ENCODE measurements around the gene LTBP1. TPM values are rescaled to one million over a fixed set of nuclear protein-coding genes. Genes with fewer than 3 reads are reported as not detected.
A peak's percentile ranks its signal among the peaks of the same experiment; 100 is the strongest.

Gene LTBP1
- total RNA-seq, 2 donors from 2014 or later: 0.39 to 0.41 TPM

DNA sequence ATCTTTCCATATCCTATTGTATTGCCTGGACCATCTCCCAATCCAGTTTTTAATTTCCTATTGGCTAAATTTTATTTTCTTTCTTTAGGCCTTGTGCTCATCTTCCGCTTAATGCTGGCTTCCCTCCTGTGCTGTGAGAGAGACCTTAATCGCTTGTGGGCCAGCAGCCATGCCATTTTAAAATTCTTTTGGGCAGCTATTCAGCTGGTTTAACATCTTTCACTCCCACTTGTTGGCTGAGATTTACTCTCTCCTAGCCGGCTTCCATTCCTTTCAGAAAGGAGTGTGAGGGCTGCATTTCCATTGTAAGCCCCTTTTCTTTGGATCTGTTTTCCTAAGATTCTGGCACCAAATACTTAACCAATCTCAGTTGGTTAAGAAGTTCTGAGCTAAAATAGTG lies 388.8 kb downstream of the LTBP1 start:
- H3K27ac Mint-ChIP-seq: no peak overlapping the region
- ATAC-seq (no peak), DNase-seq (ENCODE audit: low spot score in 2 of 2) (no peak)
- H3K36me3 Mint-ChIP-seq: no peaks in the 10 kb centered on the region
- H3K9me3 Mint-ChIP-seq: peaks cover 0 to 14% of the 10 kb centered on the region in 2 donors

DNA sequence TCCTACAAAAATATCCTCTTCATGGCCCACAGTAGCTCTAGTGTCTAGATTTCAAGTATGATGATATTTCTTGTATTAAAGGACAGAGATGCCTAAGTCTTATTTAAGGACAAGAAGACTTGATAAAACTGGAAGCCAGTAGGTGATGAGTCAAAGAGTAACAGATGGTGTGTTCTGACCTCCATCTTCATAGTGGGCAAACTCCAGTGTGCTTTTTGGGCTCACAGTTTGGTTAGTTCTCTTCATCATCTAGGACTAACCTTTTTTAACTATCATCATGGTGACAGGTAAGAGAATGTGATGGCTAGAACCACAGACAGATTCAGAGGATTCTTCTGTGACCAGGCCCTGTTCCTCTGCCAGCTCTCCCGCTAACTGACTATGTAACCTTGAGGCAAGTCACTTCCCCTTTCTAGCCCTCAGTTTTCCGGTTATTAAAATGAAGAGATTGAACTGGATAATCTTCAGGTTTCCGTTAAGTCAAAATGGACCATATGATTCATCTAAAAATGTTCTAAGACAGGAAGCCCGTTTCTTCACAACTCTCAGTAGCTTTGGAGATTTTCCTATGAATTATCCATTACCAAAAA lies 389.4 kb downstream of the LTBP1 start:
- ATAC-seq (peak; percentile 59 to 68), DNase-seq (ENCODE audit: low spot score in 2 of 2) (no peak)
- H3K27ac Mint-ChIP-seq: no peak overlapping the region

DNA sequence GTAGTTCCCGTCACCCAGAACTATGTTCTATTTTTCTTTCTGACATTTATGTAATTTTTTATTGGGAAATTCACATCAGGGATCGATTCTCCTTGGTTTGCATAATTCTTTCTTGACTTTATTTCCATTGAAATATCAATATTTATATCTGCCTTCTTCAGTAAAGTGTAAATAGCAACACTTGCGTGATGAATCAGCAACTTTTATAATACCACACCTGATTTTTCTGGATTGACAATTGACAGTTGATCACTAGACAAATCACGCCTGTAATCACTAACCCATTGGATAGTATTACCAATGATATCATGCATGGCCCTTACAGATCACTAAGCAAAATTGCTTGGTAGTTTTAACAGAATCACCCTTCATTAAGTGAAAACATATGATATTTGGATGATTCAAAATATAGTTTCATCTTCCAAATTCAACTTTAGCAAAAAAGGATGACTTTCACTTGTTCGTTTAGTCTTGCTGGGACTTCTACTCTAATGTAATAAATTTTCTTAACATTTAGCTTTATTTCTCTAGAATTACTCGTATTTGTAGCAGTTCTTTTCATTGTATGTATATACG lies 390.7 kb downstream of the LTBP1 start:
- no peak for DNase-seq (ENCODE audit: low spot score in 2 of 2)
- no peak overlapping the region for H3K27ac Mint-ChIP-seq
- H3K36me3 Mint-ChIP-seq: no peaks in the 10 kb centered on the region
- peaks cover 0 to 14% of the 10 kb centered on the region in 2 donors for H3K9me3 Mint-ChIP-seq
- no peak for ATAC-seq

More for the DNA sequence above, 389.4 kb downstream of the LTBP1 start:
- H3K36me3 Mint-ChIP-seq: no peaks in the 10 kb centered on the region
- peaks cover 0 to 14% of the 10 kb centered on the region in 2 donors for H3K9me3 Mint-ChIP-seq

DNA sequence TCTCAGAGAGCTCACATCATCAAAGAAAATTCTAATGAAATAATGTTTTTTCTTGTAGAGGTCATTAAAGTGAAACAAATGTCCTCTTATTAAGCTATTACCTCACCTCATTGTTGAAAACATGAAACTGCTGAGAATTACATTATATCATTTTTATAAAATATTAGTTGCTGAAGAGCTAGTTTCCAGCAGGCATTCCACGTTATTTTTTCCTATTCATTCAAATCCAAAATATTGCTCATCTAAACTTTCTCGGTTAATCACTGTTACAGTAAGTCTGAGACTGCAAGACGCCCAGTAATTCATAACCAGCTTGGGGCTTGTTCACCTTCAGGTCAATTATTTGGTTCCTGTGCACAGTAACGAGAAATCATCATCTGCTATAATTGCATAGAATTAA lies 391.2 kb downstream of the LTBP1 start:
- peaks cover 0 to 14% of the 10 kb centered on the region in 2 donors for H3K9me3 Mint-ChIP-seq
- no peak overlapping the region for H3K27ac Mint-ChIP-seq
- H3K36me3 Mint-ChIP-seq: no peaks in the 10 kb centered on the region
- DNase-seq (ENCODE audit: low spot score in 2 of 2) (no peak), ATAC-seq (no peak)

DNA sequence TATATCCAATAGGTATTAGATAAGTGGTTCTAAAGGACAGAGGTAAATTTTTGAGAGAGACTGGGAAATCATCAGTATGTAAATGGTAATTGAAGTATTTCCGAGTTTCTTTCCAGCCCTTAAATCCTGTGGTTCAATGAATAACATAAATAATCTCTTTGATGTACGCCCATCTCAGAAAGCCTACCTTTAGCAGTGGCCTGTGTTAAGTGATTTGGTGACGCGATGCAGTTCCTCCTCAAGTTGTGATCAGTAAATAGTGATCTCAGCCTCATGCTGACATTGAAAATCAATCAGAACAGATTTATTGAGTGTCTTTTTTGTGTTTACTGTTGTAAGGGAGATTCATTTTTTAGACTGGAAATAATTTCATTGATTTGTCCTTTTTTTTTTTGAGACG lies 392.5 kb downstream of the LTBP1 start:
- ATAC-seq (no peak), DNase-seq (ENCODE audit: low spot score in 2 of 2) (no peak)
- Mint-ChIP-seq H3K9me3 (peaks cover 0 to 2% of the 10 kb centered on the region in 2 donors), H3K27ac (no peak overlapping the region), H3K36me3 (no peaks in the 10 kb centered on the region)

DNA sequence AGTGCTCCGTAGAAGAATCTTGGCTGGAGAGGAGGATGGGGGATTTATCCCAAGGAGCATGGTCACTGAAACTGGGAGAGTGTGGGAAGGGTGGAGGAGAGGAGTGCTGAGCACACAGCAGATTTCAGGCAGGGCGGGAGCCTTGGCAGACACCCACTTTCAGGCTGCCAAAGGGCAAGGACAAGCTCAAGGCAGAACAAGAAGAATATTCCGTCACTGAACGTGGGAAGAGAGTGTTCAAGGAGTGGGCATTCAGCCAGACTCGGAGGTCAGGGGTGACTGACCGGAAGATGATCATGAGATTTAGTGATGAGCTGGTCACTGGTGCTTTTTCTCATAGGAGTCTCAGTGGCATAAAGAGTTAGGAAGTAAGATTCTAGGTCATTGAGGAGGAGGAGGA lies 393.5 kb downstream of the LTBP1 start:
- no peak for ATAC-seq
- DNase-seq (ENCODE audit: low spot score in 2 of 2): no peak
- Mint-ChIP-seq H3K27ac (no peak overlapping the region), H3K9me3 (no peaks in the 10 kb centered on the region), H3K36me3 (no peaks in the 10 kb centered on the region)

DNA sequence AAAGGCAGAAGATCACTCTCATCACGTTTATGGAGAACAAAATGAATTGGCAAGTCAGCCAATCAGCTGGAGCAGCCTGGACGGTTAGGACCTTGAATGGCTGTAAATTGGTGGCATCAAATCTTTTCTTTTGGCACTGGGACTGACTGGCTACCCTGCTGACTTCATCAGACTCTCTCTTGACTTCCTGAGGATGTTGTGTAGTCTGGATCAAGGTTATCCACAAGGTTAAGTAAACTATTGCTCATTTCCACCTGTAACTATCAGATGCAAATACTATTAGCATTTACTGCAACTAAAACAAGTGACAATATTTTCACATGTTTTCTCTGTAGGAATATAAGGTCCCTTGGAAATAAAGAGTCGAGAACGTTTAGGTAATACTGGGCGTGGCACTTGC lies 395.4 kb downstream of the LTBP1 start:
- Mint-ChIP-seq H3K27ac (no peak overlapping the region), H3K36me3 (no peaks in the 10 kb centered on the region), H3K9me3 (no peaks in the 10 kb centered on the region)
- DNase-seq (ENCODE audit: low spot score in 2 of 2) (no peak), ATAC-seq (no peak)

DNA sequence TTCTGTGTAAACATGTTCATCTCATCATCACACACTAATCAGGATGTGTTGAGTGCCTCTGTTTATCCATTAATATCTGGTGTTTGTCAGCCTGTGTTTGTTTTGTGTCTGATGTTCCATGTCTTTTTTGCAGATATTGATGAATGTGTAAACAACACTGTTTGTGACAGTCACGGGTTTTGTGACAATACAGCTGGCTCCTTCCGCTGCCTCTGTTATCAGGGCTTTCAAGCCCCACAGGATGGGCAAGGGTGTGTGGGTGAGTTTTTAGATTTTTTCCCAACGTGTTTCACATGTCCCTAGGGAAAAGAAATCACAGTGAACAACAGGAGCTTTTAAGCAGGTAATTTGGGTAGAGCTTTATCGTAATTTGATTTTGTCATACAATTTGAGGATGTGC lies 396.0 kb downstream of the LTBP1 start:
- Mint-ChIP-seq H3K27ac (no peak overlapping the region), H3K36me3 (no peaks in the 10 kb centered on the region), H3K9me3 (no peaks in the 10 kb centered on the region)
- ATAC-seq (no peak), DNase-seq (ENCODE audit: low spot score in 2 of 2) (no peak)

DNA sequence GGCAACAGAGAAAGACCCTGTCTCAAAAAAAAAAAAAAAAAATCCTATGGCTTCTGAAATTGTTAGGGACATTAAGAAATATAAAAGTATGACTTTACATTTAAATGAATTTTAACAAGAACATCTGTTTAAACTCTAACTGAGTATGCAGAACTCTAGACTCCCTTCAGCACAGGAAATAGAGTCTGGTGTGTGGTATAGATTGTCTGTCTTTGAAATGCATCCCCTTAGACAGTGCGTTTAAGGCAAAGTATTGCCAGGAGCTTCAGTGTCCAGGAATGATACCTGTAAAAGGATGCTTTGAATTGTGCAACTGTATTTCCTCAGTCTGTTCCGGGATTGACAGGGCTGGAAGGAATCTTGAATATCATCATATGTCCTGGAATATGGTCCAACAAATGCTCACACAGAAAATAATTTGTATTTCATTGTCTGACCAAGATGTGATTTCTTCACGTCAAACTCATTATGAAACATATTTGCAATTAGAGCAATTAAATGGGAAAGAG lies 396.7 kb downstream of the LTBP1 start:
- H3K9me3 Mint-ChIP-seq: no peaks in the 10 kb centered on the region
- no peak overlapping the region for H3K27ac Mint-ChIP-seq
- no peaks in the 10 kb centered on the region for H3K36me3 Mint-ChIP-seq
- ATAC-seq (no peak), DNase-seq (ENCODE audit: low spot score in 2 of 2) (no peak)

DNA sequence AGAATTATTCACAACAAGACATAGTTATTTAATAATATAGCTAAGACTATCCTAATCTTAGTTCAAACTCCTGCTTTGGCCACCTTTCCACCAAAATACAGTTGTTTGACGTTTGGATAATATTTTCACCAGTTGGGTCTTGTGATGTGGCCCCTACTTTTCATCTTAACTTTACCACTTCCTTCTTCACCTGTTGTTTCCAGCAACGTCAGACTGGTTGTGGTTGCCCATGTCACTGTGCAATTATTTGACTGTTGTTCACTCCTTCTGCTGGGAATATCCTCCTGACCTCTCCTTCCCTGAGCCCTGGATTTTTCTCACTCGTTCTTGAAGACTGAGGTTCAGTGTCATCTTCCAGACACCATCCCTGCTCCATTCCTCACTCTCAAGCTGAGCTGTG lies 397.5 kb downstream of the LTBP1 start:
- no peak for ATAC-seq
- Mint-ChIP-seq H3K9me3 (no peaks in the 10 kb centered on the region), H3K27ac (no peak overlapping the region), H3K36me3 (no peaks in the 10 kb centered on the region)
- DNase-seq (ENCODE audit: low spot score in 2 of 2): no peak

DNA sequence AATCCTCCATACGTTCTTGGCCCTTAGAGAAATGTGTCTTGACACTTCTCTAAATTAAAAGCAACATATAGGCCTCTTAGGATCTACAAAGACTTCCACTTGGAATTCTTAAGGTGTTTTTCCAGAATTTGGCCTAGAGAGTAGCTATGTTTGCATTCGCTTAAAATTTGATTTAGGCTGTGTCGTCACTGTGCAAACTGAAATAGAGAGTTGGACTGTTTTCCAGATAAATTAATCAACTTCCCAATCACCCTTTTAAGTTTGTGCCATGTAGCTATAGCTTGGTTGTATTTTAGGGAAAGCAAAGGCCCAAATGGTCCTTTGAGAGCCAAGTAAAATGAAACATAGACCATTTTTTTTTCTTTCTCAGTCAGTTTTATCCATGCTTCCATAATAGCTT lies 401.1 kb downstream of the LTBP1 start:
- no peak for DNase-seq (ENCODE audit: low spot score in 2 of 2)
- Mint-ChIP-seq H3K9me3 (no peaks in the 10 kb centered on the region), H3K36me3 (no peaks in the 10 kb centered on the region), H3K27ac (no peak overlapping the region)
- ATAC-seq: no peak

DNA sequence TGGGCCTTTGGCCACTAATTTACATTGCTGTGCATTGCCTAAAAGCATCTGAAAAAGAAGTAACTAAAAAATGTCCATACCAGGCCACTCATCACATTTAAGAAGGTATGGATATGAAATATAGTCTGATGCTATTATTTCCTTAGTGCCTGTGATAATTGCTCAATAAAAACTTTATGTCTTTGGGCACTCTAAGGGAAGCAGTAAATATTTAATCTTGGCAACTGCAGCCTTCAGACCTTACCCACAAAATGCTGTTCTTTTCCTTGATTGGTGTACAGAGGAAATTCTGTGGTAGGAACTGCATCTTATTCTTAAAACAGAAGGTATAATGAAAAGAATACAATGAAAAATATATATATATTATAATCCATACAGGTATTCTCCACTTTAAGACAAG lies 403.9 kb downstream of the LTBP1 start:
- ATAC-seq: no peak
- no peak overlapping the region for H3K27ac Mint-ChIP-seq
- peaks cover 6 to 11% of the 10 kb centered on the region in 2 donors for H3K36me3 Mint-ChIP-seq
- H3K9me3 Mint-ChIP-seq: peaks cover 3 to 9% of the 10 kb centered on the region in 2 donors
- no peak for DNase-seq (ENCODE audit: low spot score in 2 of 2)

DNA sequence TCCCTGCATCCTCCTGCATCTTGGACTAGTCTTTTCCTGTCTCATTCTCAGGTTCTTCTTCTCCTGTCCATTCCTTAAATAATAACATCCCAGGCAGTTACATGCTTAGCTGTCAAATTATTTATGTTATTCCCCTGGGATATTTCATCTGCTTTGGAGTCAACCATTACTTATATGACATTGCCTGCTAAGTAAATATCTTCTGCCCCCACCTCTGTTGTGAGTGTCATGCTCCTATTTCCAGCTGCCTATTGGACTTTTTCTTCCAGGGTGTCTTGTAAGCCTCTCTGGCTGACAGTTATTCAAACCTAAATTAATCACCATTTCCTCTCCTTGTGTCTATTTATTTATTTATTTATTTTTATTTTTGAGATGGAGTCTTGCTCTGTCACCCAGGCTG lies 405.0 kb downstream of the LTBP1 start:
- H3K27ac Mint-ChIP-seq: no peak overlapping the region
- ATAC-seq: no peak
- H3K9me3 Mint-ChIP-seq: peaks cover 9 to 15% of the 10 kb centered on the region in 2 donors
- DNase-seq (ENCODE audit: low spot score in 2 of 2): no peak
- H3K36me3 Mint-ChIP-seq: peaks cover 13 to 17% of the 10 kb centered on the region in 2 donors

DNA sequence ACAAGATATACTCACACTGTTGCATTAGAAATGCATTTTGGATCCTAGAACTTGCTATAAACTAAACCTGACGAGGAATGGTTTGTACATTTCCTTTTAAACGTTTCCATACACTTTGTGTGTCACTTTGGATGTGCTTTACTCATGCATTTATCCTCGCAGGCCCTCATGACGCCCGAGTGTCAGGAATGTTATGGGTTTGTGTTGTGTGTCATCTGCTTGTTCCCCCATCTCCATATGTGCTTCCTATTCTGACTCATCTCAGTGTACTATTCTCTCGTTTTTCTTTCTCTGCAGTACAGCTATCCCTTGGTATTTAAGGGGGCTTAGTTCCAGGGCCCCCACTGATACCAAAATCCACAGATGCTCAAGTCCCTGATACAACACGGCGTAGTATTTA lies 408.2 kb downstream of the LTBP1 start:
- Mint-ChIP-seq H3K36me3 (peaks cover 13 to 17% of the 10 kb centered on the region in 2 donors), H3K9me3 (peaks cover 13 to 15% of the 10 kb centered on the region in 2 donors), H3K27ac (no peak overlapping the region)
- ATAC-seq: no peak
- DNase-seq (ENCODE audit: low spot score in 2 of 2): no peak

DNA sequence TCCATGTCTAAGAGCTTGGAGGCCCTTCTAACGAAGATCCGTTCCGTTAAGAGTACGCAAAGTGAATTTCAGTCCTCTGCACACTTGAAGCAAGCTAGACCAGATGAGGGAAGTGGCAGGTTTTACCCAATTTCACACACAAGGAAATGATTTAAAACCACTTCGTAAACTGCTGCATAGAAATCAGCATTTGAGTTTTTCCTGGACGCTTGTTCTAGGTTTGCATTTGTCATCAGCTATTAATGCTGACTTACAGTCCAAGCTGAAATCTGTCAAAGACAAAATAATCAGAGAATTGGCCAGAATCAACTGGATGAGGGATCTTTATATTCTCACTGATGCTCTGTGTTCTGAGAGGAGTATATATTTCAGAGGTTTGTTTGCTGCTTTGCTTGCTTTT lies 412.1 kb downstream of the LTBP1 start:
- H3K36me3 Mint-ChIP-seq: peaks cover 13 to 17% of the 10 kb centered on the region in 2 donors
- ATAC-seq: no peak
- DNase-seq (ENCODE audit: low spot score in 2 of 2): no peak

DNA sequence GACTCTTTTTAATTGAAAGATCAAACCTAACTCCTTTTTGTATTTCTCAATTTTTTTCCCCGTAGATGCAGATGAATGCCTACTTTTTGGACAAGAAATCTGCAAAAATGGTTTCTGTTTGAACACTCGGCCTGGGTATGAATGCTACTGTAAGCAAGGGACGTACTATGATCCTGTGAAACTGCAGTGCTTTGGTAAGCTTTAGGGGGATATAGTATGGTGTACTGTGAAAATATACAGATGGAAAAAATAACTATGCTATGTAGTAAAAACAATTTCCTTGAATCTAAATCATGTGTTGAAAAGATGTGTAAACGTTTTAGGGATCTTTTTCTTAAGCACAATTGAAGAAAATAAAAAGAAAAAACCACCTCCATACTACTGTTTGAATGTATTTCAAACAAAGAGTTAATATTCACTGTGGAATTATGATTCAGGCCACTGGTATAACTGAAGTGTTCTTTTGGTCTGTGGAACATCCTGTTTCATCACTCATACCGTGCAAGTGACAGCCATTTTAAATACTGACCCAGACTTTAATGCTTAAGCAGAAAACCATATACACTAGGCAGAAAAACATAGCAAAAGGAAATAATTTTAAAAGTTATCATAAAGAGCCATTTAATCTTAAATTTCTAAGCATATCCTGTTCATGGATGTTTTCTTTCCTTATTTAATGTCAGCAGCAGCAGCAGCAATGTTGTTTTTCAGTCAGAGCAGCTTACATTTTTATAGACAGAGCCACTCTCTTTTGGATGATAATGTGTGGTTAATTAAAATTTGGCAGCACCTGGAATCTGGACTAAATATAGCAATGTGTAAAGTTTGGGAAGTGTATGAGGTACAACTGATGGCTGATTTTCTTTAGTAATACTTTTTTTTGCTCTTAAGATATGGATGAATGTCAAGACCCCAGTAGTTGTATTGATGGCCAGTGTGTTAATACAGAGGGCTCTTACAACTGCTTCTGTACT lies 416.9 kb downstream of the LTBP1 start:
- no peak for DNase-seq (ENCODE audit: low spot score in 2 of 2)
- Mint-ChIP-seq H3K9me3 (no peaks in the 10 kb centered on the region), H3K27ac (no peak overlapping the region), H3K36me3 (no peaks in the 10 kb centered on the region)
- ATAC-seq: no peak

More for the DNA sequence above, 412.1 kb downstream of the LTBP1 start:
- Mint-ChIP-seq H3K27ac (no peak overlapping the region), H3K9me3 (peaks cover 13 to 15% of the 10 kb centered on the region in 2 donors)

DNA sequence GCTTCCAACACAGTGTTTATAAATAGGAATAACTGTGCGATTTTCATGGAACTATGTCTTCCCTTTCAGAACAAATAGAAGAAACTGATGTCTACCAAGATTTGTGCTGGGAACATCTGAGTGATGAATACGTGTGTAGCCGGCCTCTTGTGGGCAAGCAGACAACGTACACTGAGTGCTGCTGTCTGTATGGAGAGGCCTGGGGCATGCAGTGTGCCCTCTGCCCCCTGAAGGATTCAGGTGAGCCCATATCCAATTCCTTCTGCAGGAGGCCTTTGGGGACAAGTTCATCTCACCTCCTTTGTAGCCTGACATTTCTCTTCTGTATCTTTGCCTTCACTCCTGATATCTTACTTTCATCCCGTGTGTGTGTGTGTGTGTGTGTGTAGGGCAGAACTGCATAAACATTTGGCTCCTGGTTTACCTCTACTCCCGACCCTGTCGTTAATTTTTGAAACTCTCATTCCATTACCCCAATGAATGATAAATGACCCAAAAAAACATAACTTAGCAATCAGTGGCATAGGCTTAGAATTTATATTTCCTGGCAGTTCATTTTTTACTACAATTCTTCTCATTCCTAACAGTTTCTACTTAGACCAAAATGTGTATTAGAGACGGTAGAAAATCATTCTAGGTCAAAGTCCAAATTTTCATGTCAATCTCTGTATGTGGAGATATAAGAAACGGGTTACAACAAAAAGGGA lies 418.7 kb downstream of the LTBP1 start:
- ATAC-seq (no peak), DNase-seq (ENCODE audit: low spot score in 2 of 2) (no peak)
- H3K27ac Mint-ChIP-seq: no peak overlapping the region
- no peaks in the 10 kb centered on the region for H3K9me3 Mint-ChIP-seq
- no peaks in the 10 kb centered on the region for H3K36me3 Mint-ChIP-seq

All from activated naive CD4-positive, alpha-beta T cell treated with anti-CD3 and anti-CD28 coated beads, Interleukin-2, amount 50 U/mL, for 72 hours (primary cell).